ENCODE results near the gene OR10T2.

DNA sequence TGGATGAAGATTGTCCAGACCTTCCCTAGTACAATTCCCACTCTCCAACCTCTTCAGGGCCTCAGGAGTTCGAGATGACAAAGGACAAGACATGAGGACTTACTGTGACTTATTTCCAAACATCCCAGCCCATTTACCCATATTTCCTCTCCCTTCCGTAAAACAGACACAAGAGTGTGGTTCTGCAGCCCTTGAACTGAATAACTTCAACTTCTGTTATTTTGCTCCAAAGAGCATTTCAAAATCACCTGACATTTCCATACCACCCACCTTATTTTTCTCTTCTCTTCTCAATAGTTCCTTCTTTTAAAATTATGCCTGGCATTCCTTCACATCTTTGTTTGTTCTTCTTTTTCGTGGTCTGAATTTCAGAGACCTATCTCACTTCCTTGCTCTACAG, 35.5 kb upstream of the OR10T2 start:
- TF ChIP-seq POLR2AphosphoS5 (IDR thresholded peaks at IDR 0.05; ENCODE audit: borderline replicate concordance, low read depth, low read length) (no peak), EZH2 (IDR thresholded peaks at IDR 0.05) (no peak), FOXP2 (optimal IDR thresholded peaks at IDR 0.05; ENCODE audit: control extremely low read depth, extremely low read length, insufficient read depth) (no peak)

Measured in SK-N-MC (cell line).